Sigmoid colon (tissue), 7 donors: Measurements from ENCODE around the gene PHF19. TPM values are rescaled to one million over a fixed set of nuclear protein-coding genes. Genes with fewer than 3 reads are reported as not detected.

Experiments used
- DNase-seq: peaks from one replicate; pipeline ENCODE4 v3.0.0-alpha.2; 2019
- H3K27ac ChIP-seq, 4 donors: fragments of 200-600 bp; sonication (generic); one replicate each; pipeline ENCODE4 v1.5.1; 2016 to 2019; ENCODE audit warnings: mild to moderate bottlenecking in 1 of 4
- H3K27me3 ChIP-seq, 3 donors: fragments of 200-600 bp; sonication (generic); one replicate each; pipeline ENCODE4 v1.5.1; 2019; ENCODE audit warnings: mild to moderate bottlenecking in 1 of 3
- H3K36me3 ChIP-seq, 4 donors: fragments of 200-600 bp; sonication (generic); one replicate each; pipeline ENCODE4 v1.5.1; 2016 to 2019
- H3K4me1 ChIP-seq, 4 donors: fragments of 200-600 bp; sonication (generic); one replicate each; pipeline ENCODE4 v1.5.1; 2017 to 2019
- H3K4me3 ChIP-seq, 4 donors: fragments of 200-600 bp; sonication (generic); one replicate each; pipeline ENCODE4 v1.5.1; 2017 to 2019; ENCODE audit warnings: mild to moderate bottlenecking in 2 of 4, moderate library complexity in 1 of 4
- H3K9me3 ChIP-seq, 4 donors: fragments of 200-600 bp in 3 of 4; sonication (generic) in 3 of 4; one replicate each; pipeline versions ENCODE4 v1.5.1 to v1.6.1; 2013 to 2019
- EP300 ChIP-seq, 4 donors: sonication (generic); formaldehyde crosslinking; IDR thresholded peaks; one replicate each; pipeline ENCODE4 v1.6.1; 2017; ENCODE audit warnings: antibody characterized with exemption in 4 of 4
- POLR2A ChIP-seq, 2 donors: fragments of 450-650 bp; IDR thresholded peaks; one replicate each; pipeline ENCODE4 v1.6.1; 2016; ENCODE audit warnings: antibody characterized with exemption in 2 of 2, mild to moderate bottlenecking in 2 of 2, moderate library complexity in 2 of 2
- POLR2AphosphoS5 ChIP-seq, 4 donors: sonication (generic); formaldehyde crosslinking; IDR thresholded peaks; one replicate each; pipeline ENCODE4 v1.6.1; 2017; ENCODE audit warnings: antibody characterized with exemption in 4 of 4
- WGBS, 2 donors: extraction: QIAGEN DNeasy Blood & Tissue Kit; methylation state at CpG; one replicate each; pipeline ENCODE4 v1.1.7; 2013; 5-methylcytosine and 5-hydroxymethylcytosine counted together
- intact Hi-C: fragments of 100-400 bp; cut with DNase I; formaldehyde crosslinking; loops from one replicate; pipeline ENCODE4 v1.15.1; 2023
- polyA plus RNA-seq, 3 donors: library from polyadenylated mRNA; stranded (reverse); fragments of 200-250 nt; gene quantifications; one replicate each; pipeline ENCODE4 v1.2.3, GENCODE V29; 2013
- total RNA-seq, 4 donors: library from RNA; depleted of rRNA; stranded (reverse); fragments of >200 nt; gene quantifications; one replicate each; pipeline ENCODE4 v1.1.0, GENCODE V29; 2016
- TF ChIP-seq, protein P1 (sequence below), 4 experiments: fragments of 450-650 bp in 3 of 4; fragments of 200-600 bp in 1 of 4; IDR thresholded peaks; one replicate each; pipeline ENCODE4 v1.5.1; 2016 to 2019; ENCODE audit warnings: antibody characterized with exemption in 4 of 4, mild to moderate bottlenecking in 3 of 4, moderate library complexity in 2 of 4
- donor health status: healthy with polysubstance abuse.
- donor health status: Bipolar disorder and iron deficiency.
- donor health status: healthy.

The PHF19 gene
- total and polyA plus RNA-seq, 7 donors, result 10.2 to 38.2 (median 31.4) TPM

GRCh38 chr9:120916991-120917880 is 40.2 kb upstream of the PHF19 start:
- no peaks in the 10 kb centered on the region for H3K36me3 ChIP-seq
- peaks cover 0 to 44% (median 33%) of the 10 kb centered on the region in 4 donors for H3K4me1 ChIP-seq
- H3K9me3 ChIP-seq, result no peaks in the 10 kb centered on the region
- peak overlapping the region; percentile 58 to 78 (median 68) for H3K27ac ChIP-seq
- H3K4me3 ChIP-seq, result no peak overlapping the region
- DNase-seq, result no peak
- no peaks in the 10 kb centered on the region for H3K27me3 ChIP-seq
- intact Hi-C loops, result no loop called here
- 91 to 92% methylated on average over 8 of the region's 8 CpGs for WGBS, 2 donors
- TF ChIP-seq EP300 (IDR thresholded peaks at IDR 0.05), result no peak
- no peak for TF ChIP-seq POLR2A (IDR thresholded peaks at IDR 0.05)
- TF ChIP-seq POLR2AphosphoS5 (IDR thresholded peaks at IDR 0.05), result no peak
- TF ChIP-seq, protein P1, sequence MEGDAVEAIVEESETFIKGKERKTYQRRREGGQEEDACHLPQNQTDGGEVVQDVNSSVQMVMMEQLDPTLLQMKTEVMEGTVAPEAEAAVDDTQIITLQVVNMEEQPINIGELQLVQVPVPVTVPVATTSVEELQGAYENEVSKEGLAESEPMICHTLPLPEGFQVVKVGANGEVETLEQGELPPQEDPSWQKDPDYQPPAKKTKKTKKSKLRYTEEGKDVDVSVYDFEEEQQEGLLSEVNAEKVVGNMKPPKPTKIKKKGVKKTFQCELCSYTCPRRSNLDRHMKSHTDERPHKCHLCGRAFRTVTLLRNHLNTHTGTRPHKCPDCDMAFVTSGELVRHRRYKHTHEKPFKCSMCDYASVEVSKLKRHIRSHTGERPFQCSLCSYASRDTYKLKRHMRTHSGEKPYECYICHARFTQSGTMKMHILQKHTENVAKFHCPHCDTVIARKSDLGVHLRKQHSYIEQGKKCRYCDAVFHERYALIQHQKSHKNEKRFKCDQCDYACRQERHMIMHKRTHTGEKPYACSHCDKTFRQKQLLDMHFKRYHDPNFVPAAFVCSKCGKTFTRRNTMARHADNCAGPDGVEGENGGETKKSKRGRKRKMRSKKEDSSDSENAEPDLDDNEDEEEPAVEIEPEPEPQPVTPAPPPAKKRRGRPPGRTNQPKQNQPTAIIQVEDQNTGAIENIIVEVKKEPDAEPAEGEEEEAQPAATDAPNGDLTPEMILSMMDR (IDR thresholded peaks at IDR 0.05), result no peak

DNA sequence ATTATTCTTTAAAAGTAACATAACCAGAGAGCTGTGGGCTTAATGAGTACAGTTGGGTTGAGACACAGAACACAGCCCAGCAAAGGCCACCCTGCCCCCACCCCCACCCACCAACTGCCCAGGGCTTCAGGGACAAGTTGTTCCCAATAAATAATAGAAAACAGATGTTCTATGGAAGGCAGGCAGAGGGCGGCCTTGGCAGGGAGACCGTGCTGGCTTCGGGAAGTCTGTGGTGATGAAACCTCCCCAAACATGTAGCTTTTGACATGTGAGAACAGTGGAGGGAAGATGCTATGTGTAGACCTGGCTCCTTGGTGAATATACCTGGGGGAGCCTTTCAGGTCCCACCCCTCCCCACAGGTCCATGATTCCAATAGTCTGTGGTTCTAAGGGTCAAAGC is 39.6 kb upstream of the PHF19 start:
- peak in 2 of 4 donors; percentile 27 to 80 for TF ChIP-seq EP300 (IDR thresholded peaks at IDR 0.05)
- TF ChIP-seq, protein P1 (IDR thresholded peaks at IDR 0.05), result no peak
- no peak for TF ChIP-seq POLR2A (IDR thresholded peaks at IDR 0.05)
- TF ChIP-seq POLR2AphosphoS5 (IDR thresholded peaks at IDR 0.05), result peak; percentile 45 to 86 (median 74)

DNA sequence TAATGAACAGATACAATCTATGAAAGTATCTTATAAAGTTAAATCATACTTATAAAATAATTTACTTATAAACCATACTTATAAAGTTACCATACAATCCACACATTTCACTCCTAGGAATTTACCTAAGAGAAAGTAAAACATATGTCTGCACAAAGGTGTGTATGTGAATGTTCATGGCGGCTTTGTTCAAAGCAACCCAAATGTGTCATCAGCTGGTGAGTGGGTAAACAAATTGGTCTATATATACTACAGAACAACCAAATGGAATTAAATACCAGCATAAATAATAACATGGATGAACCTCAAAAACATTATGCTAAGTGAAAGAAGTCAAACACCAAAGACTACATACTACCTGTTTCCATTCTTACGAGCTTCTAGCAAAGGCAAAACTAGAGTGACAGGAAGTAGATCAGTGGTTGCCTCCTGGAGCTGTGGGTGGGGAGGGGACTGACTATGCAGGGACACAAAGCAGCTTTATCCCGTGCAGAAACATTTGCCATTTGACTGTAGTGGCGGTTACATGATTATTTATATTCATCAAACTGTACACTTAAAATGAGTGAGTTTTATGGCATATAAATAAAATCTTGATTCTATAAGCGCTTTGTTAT is 39.0 kb upstream of the PHF19 start:
- WGBS, 2 donors, result 59 to 77% methylated on average over 5 of the region's 5 CpGs
- Histone ChIP-seq H3K36me3 (peaks cover 0 to 7% (median 2%) of the 10 kb centered on the region in 4 donors), H3K9me3 (no peaks in the 10 kb centered on the region), H3K4me1 (peaks cover 0 to 44% (median 33%) of the 10 kb centered on the region in 4 donors), H3K27ac (peak overlapping the region; percentile 8 to 78 (median 63)), H3K4me3 (no peak overlapping the region), H3K27me3 (no peaks in the 10 kb centered on the region)
- TF ChIP-seq POLR2AphosphoS5 (IDR thresholded peaks at IDR 0.05) (no peak), EP300 (IDR thresholded peaks at IDR 0.05) (no peak), POLR2A (IDR thresholded peaks at IDR 0.05) (no peak)
- TF ChIP-seq, protein P1 (IDR thresholded peaks at IDR 0.05), result no peak
- intact Hi-C loops, result no loop called here
- no peak for DNase-seq

More for the DNA sequence above, 39.6 kb upstream of the PHF19 start:
- Histone ChIP-seq H3K36me3 (peaks cover 0 to under 1% (median 0%) of the 10 kb centered on the region in 4 donors), H3K9me3 (no peaks in the 10 kb centered on the region), H3K4me1 (peaks cover 0 to 44% (median 33%) of the 10 kb centered on the region in 4 donors), H3K27me3 (no peaks in the 10 kb centered on the region), H3K4me3 (no peak overlapping the region), H3K27ac (peak overlapping the region; percentile 58 to 78 (median 68))
- WGBS, 2 donors, result 70 to 71% methylated on average over 3 of the region's 3 CpGs
- peak; percentile 93 for DNase-seq
- intact Hi-C loops, result no loop called here

GRCh38 chr9:120914953-120915352 is 38.0 kb upstream of the PHF19 start:
- DNase-seq, result no peak

More at GRCh38 chr9:120914953-120915352, 38.0 kb upstream of the PHF19 start:
- TF ChIP-seq, protein P1 (IDR thresholded peaks at IDR 0.05), result no peak
- TF ChIP-seq POLR2A (IDR thresholded peaks at IDR 0.05) (no peak), POLR2AphosphoS5 (IDR thresholded peaks at IDR 0.05) (no peak), EP300 (IDR thresholded peaks at IDR 0.05) (no peak)
- H3K27ac ChIP-seq, result peak overlapping the region in 2 of 4 donors; percentile 35 to 50
- H3K36me3 ChIP-seq, result peaks cover 0 to 10% (median 3%) of the 10 kb centered on the region in 4 donors
- H3K4me3 ChIP-seq, result no peak overlapping the region
- H3K27me3 ChIP-seq, result no peaks in the 10 kb centered on the region
- no peaks in the 10 kb centered on the region for H3K9me3 ChIP-seq
- WGBS, 2 donors, result 93% methylated on average over 6 of the region's 6 CpGs
- H3K4me1 ChIP-seq, result peaks cover 0 to 44% (median 27%) of the 10 kb centered on the region in 4 donors
- intact Hi-C loops, result no loop called here
